ENCODE measurements around the gene CCR8.
"Not testable (repeated sequence)": the region's sequence is repeated elsewhere in the genome, so short reads cannot be mapped to it uniquely, and the experiment has no call there.

The CCR8 gene

GRCh38 chr3:39292961-39293360 lies 36.5 kb upstream of the CCR8 start:
- peaks cover 9% of the 10 kb centered on the region for H3K4me1 Mint-ChIP-seq (ENCODE audit: low read depth)
- intact Hi-C loops (cut with micrococcal nuclease) = loop anchor here (2.0 kb wide), 1 partner anchor 192 kb away; no protein-coding TSS in a partner anchor
- no peak overlapping the region for H3K4me3 Mint-ChIP-seq
- no peak overlapping the region for H3K27ac Mint-ChIP-seq
- no peaks in the 10 kb centered on the region for H3K27me3 Mint-ChIP-seq
- H3K36me3 Mint-ChIP-seq (ENCODE audit: low read depth) = no peaks in the 10 kb centered on the region
- no peaks in the 10 kb centered on the region for H3K9me3 Mint-ChIP-seq

GRCh38 chr3:39294446-39295183 lies 34.9 kb upstream of the CCR8 start:
- peaks cover 16% of the 10 kb centered on the region for H3K9me3 Mint-ChIP-seq
- no peak overlapping the region for H3K27ac Mint-ChIP-seq
- H3K27me3 Mint-ChIP-seq = no peaks in the 10 kb centered on the region
- intact Hi-C loops (cut with micrococcal nuclease) = no loop called here
- H3K36me3 Mint-ChIP-seq (ENCODE audit: low read depth) = no peaks in the 10 kb centered on the region
- H3K4me1 Mint-ChIP-seq (ENCODE audit: low read depth) = peaks cover 5% of the 10 kb centered on the region
- no peak overlapping the region for H3K4me3 Mint-ChIP-seq

- Mint-ChIP-seq H3K4me1 (ENCODE audit: low read depth) (peaks cover 5% of the 10 kb centered on the region), H3K9me3 (peaks cover 22% of the 10 kb centered on the region), H3K4me3 (no peak overlapping the region), H3K36me3 (ENCODE audit: low read depth) (no peaks in the 10 kb centered on the region), H3K27ac (no peak overlapping the region), H3K27me3 (no peaks in the 10 kb centered on the region)
- intact Hi-C loops (cut with micrococcal nuclease) = no loop called here
Measured at GRCh38 chr3:39295184-39295775, 34.2 kb upstream of the CCR8 start.

- Mint-ChIP-seq H3K4me3 (no peak overlapping the region), H3K27ac (no peak overlapping the region), H3K4me1 (ENCODE audit: low read depth) (peaks cover 5% of the 10 kb centered on the region), H3K36me3 (ENCODE audit: low read depth) (no peaks in the 10 kb centered on the region), H3K27me3 (no peaks in the 10 kb centered on the region), H3K9me3 (peaks cover 31% of the 10 kb centered on the region)
- intact Hi-C loops (cut with micrococcal nuclease) = no loop called here
Measured at GRCh38 chr3:39296197-39297077, 33.1 kb upstream of the CCR8 start.

GRCh38 chr3:39299279-39299678 lies 30.2 kb upstream of the CCR8 start:
- no peaks in the 10 kb centered on the region for H3K36me3 Mint-ChIP-seq (ENCODE audit: low read depth)
- no peak overlapping the region for H3K27ac Mint-ChIP-seq
- H3K4me1 Mint-ChIP-seq (ENCODE audit: low read depth) = no peaks in the 10 kb centered on the region
- intact Hi-C loops (cut with micrococcal nuclease) = no loop called here
- peaks cover 52% of the 10 kb centered on the region for H3K9me3 Mint-ChIP-seq
- no peak overlapping the region for H3K4me3 Mint-ChIP-seq
- no peaks in the 10 kb centered on the region for H3K27me3 Mint-ChIP-seq

GRCh38 chr3:39302178-39302577 lies 27.3 kb upstream of the CCR8 start:
- Mint-ChIP-seq H3K36me3 (ENCODE audit: low read depth) (no peaks in the 10 kb centered on the region), H3K4me1 (ENCODE audit: low read depth) (no peaks in the 10 kb centered on the region)
- intact Hi-C loops (cut with micrococcal nuclease) = no loop called here

GRCh38 chr3:39313289-39313688 lies 16.2 kb upstream of the CCR8 start:
- H3K36me3 Mint-ChIP-seq (ENCODE audit: low read depth) = no peaks in the 10 kb centered on the region
- no peaks in the 10 kb centered on the region for H3K4me1 Mint-ChIP-seq (ENCODE audit: low read depth)
- H3K9me3 Mint-ChIP-seq = peaks cover 18% of the 10 kb centered on the region
- no peak overlapping the region for H3K4me3 Mint-ChIP-seq
- H3K27me3 Mint-ChIP-seq = peaks cover 3% of the 10 kb centered on the region
- no peak overlapping the region for H3K27ac Mint-ChIP-seq
- intact Hi-C loops (cut with micrococcal nuclease) = no loop called here

More at GRCh38 chr3:39302178-39302577, 27.3 kb upstream of the CCR8 start:
- Mint-ChIP-seq H3K27me3 (peaks cover 6% of the 10 kb centered on the region), H3K27ac (no peak overlapping the region), H3K9me3 (peaks cover 61% of the 10 kb centered on the region), H3K4me3 (no peak overlapping the region)

GRCh38 chr3:39315420-39315819 lies 14.1 kb upstream of the CCR8 start:
- Mint-ChIP-seq H3K9me3 (peaks cover 18% of the 10 kb centered on the region), H3K36me3 (ENCODE audit: low read depth) (no peaks in the 10 kb centered on the region), H3K27me3 (no peaks in the 10 kb centered on the region), H3K27ac (no peak overlapping the region), H3K4me3 (no peak overlapping the region), H3K4me1 (ENCODE audit: low read depth) (no peaks in the 10 kb centered on the region)
- intact Hi-C loops (cut with micrococcal nuclease) = no loop called here

- H3K4me3 Mint-ChIP-seq = no peak overlapping the region
- intact Hi-C loops (cut with micrococcal nuclease) = no loop called here
- no peaks in the 10 kb centered on the region for H3K27me3 Mint-ChIP-seq
- no peaks in the 10 kb centered on the region for H3K36me3 Mint-ChIP-seq (ENCODE audit: low read depth)
- peaks cover 18% of the 10 kb centered on the region for H3K9me3 Mint-ChIP-seq
- H3K4me1 Mint-ChIP-seq (ENCODE audit: low read depth) = no peaks in the 10 kb centered on the region
- no peak overlapping the region for H3K27ac Mint-ChIP-seq
Measured at GRCh38 chr3:39317571-39318169, 11.8 kb upstream of the CCR8 start.

- peaks cover 18% of the 10 kb centered on the region for H3K9me3 Mint-ChIP-seq
- H3K36me3 Mint-ChIP-seq (ENCODE audit: low read depth) = no peaks in the 10 kb centered on the region
- no peak overlapping the region for H3K27ac Mint-ChIP-seq
- no peaks in the 10 kb centered on the region for H3K27me3 Mint-ChIP-seq
- no peaks in the 10 kb centered on the region for H3K4me1 Mint-ChIP-seq (ENCODE audit: low read depth)
- intact Hi-C loops (cut with micrococcal nuclease) = no loop called here
- no peak overlapping the region for H3K4me3 Mint-ChIP-seq
Measured at GRCh38 chr3:39318301-39318700, 11.2 kb upstream of the CCR8 start.

- Mint-ChIP-seq H3K4me1 (ENCODE audit: low read depth) (no peaks in the 10 kb centered on the region), H3K27me3 (no peaks in the 10 kb centered on the region), H3K36me3 (ENCODE audit: low read depth) (no peaks in the 10 kb centered on the region), H3K9me3 (peaks cover 10% of the 10 kb centered on the region), H3K27ac (no peak overlapping the region), H3K4me3 (no peak overlapping the region)
- intact Hi-C loops (cut with micrococcal nuclease) = no loop called here
Measured at GRCh38 chr3:39319249-39319648, 10.3 kb upstream of the CCR8 start.

GRCh38 chr3:39321574-39321983 lies 7.9 kb upstream of the CCR8 start:
- H3K4me1 Mint-ChIP-seq (ENCODE audit: low read depth); intact Hi-C loops (cut with micrococcal nuclease); H3K36me3 Mint-ChIP-seq (ENCODE audit: low read depth); H3K27me3 Mint-ChIP-seq; H3K9me3 Mint-ChIP-seq; H3K4me3 Mint-ChIP-seq; H3K27ac Mint-ChIP-seq: not testable (repeated sequence)

GRCh38 chr3:39322209-39322715 lies 7.2 kb upstream of the CCR8 start:
- H3K36me3 Mint-ChIP-seq (ENCODE audit: low read depth); intact Hi-C loops (cut with micrococcal nuclease); H3K27me3 Mint-ChIP-seq: not testable (repeated sequence)

GRCh38 chr3:39322936-39323335 lies 6.6 kb upstream of the CCR8 start:
- Mint-ChIP-seq H3K36me3 (ENCODE audit: low read depth) (no peaks in the 10 kb centered on the region), H3K27me3 (no peaks in the 10 kb centered on the region), H3K9me3 (no peaks in the 10 kb centered on the region), H3K4me3 (no peak overlapping the region), H3K4me1 (ENCODE audit: low read depth) (no peaks in the 10 kb centered on the region), H3K27ac (no peak overlapping the region)
- intact Hi-C loops (cut with micrococcal nuclease) = no loop called here

More at GRCh38 chr3:39322209-39322715, 7.2 kb upstream of the CCR8 start:
- not testable (repeated sequence) for H3K4me1 Mint-ChIP-seq (ENCODE audit: low read depth); H3K4me3 Mint-ChIP-seq; H3K27ac Mint-ChIP-seq; H3K9me3 Mint-ChIP-seq
